Measurements from ENCODE around the gene B2M. TPM values are rescaled to one million over a fixed set of nuclear protein-coding genes. Genes with fewer than 3 reads are reported as not detected.
"Not testable (repeated sequence)": the region's sequence is repeated elsewhere in the genome, so short reads cannot be mapped to it uniquely, and the experiment has no call there.

Gene B2M
- polyA plus RNA-seq, 2 donors = 499 to 1,202 TPM

DNA sequence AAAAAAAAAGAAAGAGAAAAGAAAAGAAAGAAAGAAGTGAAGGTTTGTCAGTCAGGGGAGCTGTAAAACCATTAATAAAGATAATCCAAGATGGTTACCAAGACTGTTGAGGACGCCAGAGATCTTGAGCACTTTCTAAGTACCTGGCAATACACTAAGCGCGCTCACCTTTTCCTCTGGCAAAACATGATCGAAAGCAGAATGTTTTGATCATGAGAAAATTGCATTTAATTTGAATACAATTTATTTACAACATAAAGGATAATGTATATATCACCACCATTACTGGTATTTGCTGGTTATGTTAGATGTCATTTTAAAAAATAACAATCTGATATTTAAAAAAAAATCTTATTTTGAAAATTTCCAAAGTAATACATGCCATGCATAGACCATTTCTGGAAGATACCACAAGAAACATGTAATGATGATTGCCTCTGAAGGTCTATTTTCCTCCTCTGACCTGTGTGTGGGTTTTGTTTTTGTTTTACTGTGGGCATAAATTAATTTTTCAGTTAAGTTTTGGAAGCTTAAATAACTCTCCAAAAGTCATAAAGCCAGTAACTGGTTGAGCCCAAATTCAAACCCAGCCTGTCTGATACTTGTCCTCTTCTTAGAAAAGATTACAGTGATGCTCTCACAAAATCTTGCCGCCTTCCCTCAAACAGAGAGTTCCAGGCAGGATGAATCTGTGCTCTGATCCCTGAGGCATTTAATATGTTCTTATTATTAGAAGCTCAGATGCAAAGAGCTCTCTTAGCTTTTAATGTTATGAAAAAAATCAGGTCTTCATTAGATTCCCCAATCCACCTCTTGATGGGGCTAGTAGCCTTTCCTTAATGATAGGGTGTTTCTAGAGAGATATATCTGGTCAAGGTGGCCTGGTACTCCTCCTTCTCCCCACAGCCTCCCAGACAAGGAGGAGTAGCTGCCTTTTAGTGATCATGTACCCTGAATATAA, 2.0 kb downstream of the B2M start:
- Histone ChIP-seq H3K4me1 (ENCODE audit: control insufficient read depth in 2 of 2, insufficient read depth in 2 of 2, low read length in 1 of 2) (no peaks in the 10 kb centered on the region), H3K36me3 (ENCODE audit: control insufficient read depth in 2 of 2, insufficient read depth in 2 of 2, low read length in 1 of 2) (peaks cover 11 to 15% of the 10 kb centered on the region in 2 donors)

DNA sequence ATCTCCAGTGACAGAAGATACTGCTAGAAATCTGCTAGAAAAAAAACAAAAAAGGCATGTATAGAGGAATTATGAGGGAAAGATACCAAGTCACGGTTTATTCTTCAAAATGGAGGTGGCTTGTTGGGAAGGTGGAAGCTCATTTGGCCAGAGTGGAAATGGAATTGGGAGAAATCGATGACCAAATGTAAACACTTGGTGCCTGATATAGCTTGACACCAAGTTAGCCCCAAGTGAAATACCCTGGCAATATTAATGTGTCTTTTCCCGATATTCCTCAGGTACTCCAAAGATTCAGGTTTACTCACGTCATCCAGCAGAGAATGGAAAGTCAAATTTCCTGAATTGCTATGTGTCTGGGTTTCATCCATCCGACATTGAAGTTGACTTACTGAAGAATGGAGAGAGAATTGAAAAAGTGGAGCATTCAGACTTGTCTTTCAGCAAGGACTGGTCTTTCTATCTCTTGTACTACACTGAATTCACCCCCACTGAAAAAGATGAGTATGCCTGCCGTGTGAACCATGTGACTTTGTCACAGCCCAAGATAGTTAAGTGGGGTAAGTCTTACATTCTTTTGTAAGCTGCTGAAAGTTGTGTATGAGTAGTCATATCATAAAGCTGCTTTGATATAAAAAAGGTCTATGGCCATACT, 4.0 kb downstream of the B2M start:
- Histone ChIP-seq H3K36me3 (ENCODE audit: control insufficient read depth in 2 of 2, insufficient read depth in 2 of 2, low read length in 1 of 2) (peaks cover 11 to 16% of the 10 kb centered on the region in 2 donors), H3K4me1 (ENCODE audit: control insufficient read depth in 2 of 2, insufficient read depth in 2 of 2, low read length in 1 of 2) (no peaks in the 10 kb centered on the region), H3K9me3 (ENCODE audit: control insufficient read depth in 2 of 2, insufficient read depth in 1 of 2, low read depth in 1 of 2, low read length in 1 of 2) (no peaks in the 10 kb centered on the region), H3K27ac (ENCODE audit: low read depth in 2 of 2, low read length in 1 of 2) (no peak overlapping the region), H3K4me3 (ENCODE audit: low read depth in 1 of 2, low read length in 2 of 2) (no peak overlapping the region), H3K27me3 (ENCODE audit: control insufficient read depth in 1 of 2, insufficient read depth in 2 of 2, low read length in 2 of 2) (no peaks in the 10 kb centered on the region)
- WGBS, 2 donors = 62 to 73% methylated on average over 6 of the region's 6 CpGs

More for the DNA sequence above, 2.0 kb downstream of the B2M start:
- Histone ChIP-seq H3K4me3 (ENCODE audit: low read depth in 1 of 2, low read length in 2 of 2) (peak overlapping the region; percentile 61 to 99), H3K9me3 (ENCODE audit: control insufficient read depth in 2 of 2, insufficient read depth in 1 of 2, low read depth in 1 of 2, low read length in 1 of 2) (no peaks in the 10 kb centered on the region), H3K27ac (ENCODE audit: low read depth in 2 of 2, low read length in 1 of 2) (peak overlapping the region; percentile 89 to 99), H3K27me3 (ENCODE audit: control insufficient read depth in 1 of 2, insufficient read depth in 2 of 2, low read length in 2 of 2) (no peaks in the 10 kb centered on the region)
- WGBS, 2 donors = 31 to 41% methylated on average over 5 of the region's 5 CpGs

DNA sequence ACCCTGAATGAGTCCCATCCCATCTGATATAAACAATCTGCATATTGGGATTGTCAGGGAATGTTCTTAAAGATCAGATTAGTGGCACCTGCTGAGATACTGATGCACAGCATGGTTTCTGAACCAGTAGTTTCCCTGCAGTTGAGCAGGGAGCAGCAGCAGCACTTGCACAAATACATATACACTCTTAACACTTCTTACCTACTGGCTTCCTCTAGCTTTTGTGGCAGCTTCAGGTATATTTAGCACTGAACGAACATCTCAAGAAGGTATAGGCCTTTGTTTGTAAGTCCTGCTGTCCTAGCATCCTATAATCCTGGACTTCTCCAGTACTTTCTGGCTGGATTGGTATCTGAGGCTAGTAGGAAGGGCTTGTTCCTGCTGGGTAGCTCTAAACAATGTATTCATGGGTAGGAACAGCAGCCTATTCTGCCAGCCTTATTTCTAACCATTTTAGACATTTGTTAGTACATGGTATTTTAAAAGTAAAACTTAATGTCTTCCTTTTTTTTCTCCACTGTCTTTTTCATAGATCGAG, 4.5 kb downstream of the B2M start:
- Histone ChIP-seq H3K9me3 (ENCODE audit: control insufficient read depth in 2 of 2, insufficient read depth in 1 of 2, low read depth in 1 of 2, low read length in 1 of 2) (no peaks in the 10 kb centered on the region), H3K27ac (ENCODE audit: low read depth in 2 of 2, low read length in 1 of 2) (no peak overlapping the region), H3K27me3 (ENCODE audit: control insufficient read depth in 1 of 2, insufficient read depth in 2 of 2, low read length in 2 of 2) (no peaks in the 10 kb centered on the region), H3K4me1 (ENCODE audit: control insufficient read depth in 2 of 2, insufficient read depth in 2 of 2, low read length in 1 of 2) (no peaks in the 10 kb centered on the region), H3K4me3 (ENCODE audit: low read depth in 1 of 2, low read length in 2 of 2) (no peak overlapping the region), H3K36me3 (ENCODE audit: control insufficient read depth in 2 of 2, insufficient read depth in 2 of 2, low read length in 1 of 2) (peaks cover 11 to 16% of the 10 kb centered on the region in 2 donors)
- 79 to 85% methylated on average over 2 of the region's 2 CpGs for WGBS, 2 donors

DNA sequence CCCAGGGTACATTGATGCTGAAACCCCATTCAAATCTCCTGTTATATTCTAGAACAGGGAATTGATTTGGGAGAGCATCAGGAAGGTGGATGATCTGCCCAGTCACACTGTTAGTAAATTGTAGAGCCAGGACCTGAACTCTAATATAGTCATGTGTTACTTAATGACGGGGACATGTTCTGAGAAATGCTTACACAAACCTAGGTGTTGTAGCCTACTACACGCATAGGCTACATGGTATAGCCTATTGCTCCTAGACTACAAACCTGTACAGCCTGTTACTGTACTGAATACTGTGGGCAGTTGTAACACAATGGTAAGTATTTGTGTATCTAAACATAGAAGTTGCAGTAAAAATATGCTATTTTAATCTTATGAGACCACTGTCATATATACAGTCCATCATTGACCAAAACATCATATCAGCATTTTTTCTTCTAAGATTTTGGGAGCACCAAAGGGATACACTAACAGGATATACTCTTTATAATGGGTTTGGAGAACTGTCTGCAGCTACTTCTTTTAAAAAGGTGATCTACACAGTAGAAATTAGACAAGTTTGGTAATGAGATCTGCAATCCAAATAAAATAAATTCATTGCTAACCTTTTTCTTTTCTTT, 5.8 kb downstream of the B2M start:
- WGBS, 2 donors = 81 to 86% methylated on average over 2 of the region's 2 CpGs
- H3K9me3 ChIP-seq (ENCODE audit: control insufficient read depth in 2 of 2, insufficient read depth in 1 of 2, low read depth in 1 of 2, low read length in 1 of 2) = no peaks in the 10 kb centered on the region
- H3K27ac ChIP-seq (ENCODE audit: low read depth in 2 of 2, low read length in 1 of 2) = no peak overlapping the region
- no peak overlapping the region for H3K4me3 ChIP-seq (ENCODE audit: low read depth in 1 of 2, low read length in 2 of 2)
- H3K4me1 ChIP-seq (ENCODE audit: control insufficient read depth in 2 of 2, insufficient read depth in 2 of 2, low read length in 1 of 2) = no peaks in the 10 kb centered on the region
- H3K36me3 ChIP-seq (ENCODE audit: control insufficient read depth in 2 of 2, insufficient read depth in 2 of 2, low read length in 1 of 2) = peaks cover 11 to 16% of the 10 kb centered on the region in 2 donors
- H3K27me3 ChIP-seq (ENCODE audit: control insufficient read depth in 1 of 2, insufficient read depth in 2 of 2, low read length in 2 of 2) = no peaks in the 10 kb centered on the region

DNA sequence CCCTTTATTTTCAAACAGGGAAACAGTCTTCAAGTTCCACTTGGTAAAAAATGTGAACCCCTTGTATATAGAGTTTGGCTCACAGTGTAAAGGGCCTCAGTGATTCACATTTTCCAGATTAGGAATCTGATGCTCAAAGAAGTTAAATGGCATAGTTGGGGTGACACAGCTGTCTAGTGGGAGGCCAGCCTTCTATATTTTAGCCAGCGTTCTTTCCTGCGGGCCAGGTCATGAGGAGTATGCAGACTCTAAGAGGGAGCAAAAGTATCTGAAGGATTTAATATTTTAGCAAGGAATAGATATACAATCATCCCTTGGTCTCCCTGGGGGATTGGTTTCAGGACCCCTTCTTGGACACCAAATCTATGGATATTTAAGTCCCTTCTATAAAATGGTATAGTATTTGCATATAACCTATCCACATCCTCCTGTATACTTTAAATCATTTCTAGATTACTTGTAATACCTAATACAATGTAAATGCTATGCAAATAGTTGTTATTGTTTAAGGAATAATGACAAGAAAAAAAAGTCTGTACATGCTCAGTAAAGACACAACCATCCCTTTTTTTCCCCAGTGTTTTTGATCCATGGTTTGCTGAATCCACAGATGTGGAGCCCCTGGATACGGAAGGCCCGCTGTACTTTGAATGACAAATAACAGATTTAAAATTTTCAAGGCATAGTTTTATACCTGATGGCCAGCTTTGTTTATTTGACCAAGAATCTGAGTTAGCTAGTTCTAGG, 7.0 kb downstream of the B2M start:
- WGBS, 2 donors = 54 to 62% methylated on average over 4 of the region's 4 CpGs
- Histone ChIP-seq H3K4me1 (ENCODE audit: control insufficient read depth in 2 of 2, insufficient read depth in 2 of 2, low read length in 1 of 2) (no peaks in the 10 kb centered on the region), H3K36me3 (ENCODE audit: control insufficient read depth in 2 of 2, insufficient read depth in 2 of 2, low read length in 1 of 2) (peaks cover 11 to 16% of the 10 kb centered on the region in 2 donors), H3K27me3 (ENCODE audit: control insufficient read depth in 1 of 2, insufficient read depth in 2 of 2, low read length in 2 of 2) (no peaks in the 10 kb centered on the region), H3K27ac (ENCODE audit: low read depth in 2 of 2, low read length in 1 of 2) (no peak overlapping the region), H3K4me3 (ENCODE audit: low read depth in 1 of 2, low read length in 2 of 2) (no peak overlapping the region), H3K9me3 (ENCODE audit: control insufficient read depth in 2 of 2, insufficient read depth in 1 of 2, low read depth in 1 of 2, low read length in 1 of 2) (no peaks in the 10 kb centered on the region)

DNA sequence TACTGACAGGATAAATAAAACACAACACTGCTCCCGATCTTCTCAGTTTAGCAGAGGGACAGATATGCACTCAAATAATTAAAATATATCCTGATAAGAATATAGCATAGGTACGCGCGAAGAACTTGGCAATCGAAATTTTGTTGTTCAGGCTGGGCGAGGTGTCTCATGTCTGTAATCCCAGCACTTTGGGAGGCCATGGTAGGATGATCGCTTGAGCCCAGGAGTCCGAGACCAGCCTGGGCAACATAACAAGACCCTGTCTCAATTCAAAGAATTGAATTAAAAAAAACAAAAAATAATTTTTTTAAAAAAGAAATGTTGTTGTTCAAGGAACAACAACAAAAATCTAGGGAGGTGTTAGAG, 7.6 kb downstream of the B2M start:
- H3K4me3 ChIP-seq (ENCODE audit: low read depth in 1 of 2, low read length in 2 of 2) = no peak overlapping the region
- peaks cover 11 to 16% of the 10 kb centered on the region in 2 donors for H3K36me3 ChIP-seq (ENCODE audit: control insufficient read depth in 2 of 2, insufficient read depth in 2 of 2, low read length in 1 of 2)
- WGBS, 2 donors = 84 to 88% methylated on average over 8 of the region's 8 CpGs
- no peaks in the 10 kb centered on the region for H3K27me3 ChIP-seq (ENCODE audit: control insufficient read depth in 1 of 2, insufficient read depth in 2 of 2, low read length in 2 of 2)
- H3K4me1 ChIP-seq (ENCODE audit: control insufficient read depth in 2 of 2, insufficient read depth in 2 of 2, low read length in 1 of 2) = no peaks in the 10 kb centered on the region
- H3K27ac ChIP-seq (ENCODE audit: low read depth in 2 of 2, low read length in 1 of 2) = no peak overlapping the region
- H3K9me3 ChIP-seq (ENCODE audit: control insufficient read depth in 2 of 2, insufficient read depth in 1 of 2, low read depth in 1 of 2, low read length in 1 of 2) = no peaks in the 10 kb centered on the region

DNA sequence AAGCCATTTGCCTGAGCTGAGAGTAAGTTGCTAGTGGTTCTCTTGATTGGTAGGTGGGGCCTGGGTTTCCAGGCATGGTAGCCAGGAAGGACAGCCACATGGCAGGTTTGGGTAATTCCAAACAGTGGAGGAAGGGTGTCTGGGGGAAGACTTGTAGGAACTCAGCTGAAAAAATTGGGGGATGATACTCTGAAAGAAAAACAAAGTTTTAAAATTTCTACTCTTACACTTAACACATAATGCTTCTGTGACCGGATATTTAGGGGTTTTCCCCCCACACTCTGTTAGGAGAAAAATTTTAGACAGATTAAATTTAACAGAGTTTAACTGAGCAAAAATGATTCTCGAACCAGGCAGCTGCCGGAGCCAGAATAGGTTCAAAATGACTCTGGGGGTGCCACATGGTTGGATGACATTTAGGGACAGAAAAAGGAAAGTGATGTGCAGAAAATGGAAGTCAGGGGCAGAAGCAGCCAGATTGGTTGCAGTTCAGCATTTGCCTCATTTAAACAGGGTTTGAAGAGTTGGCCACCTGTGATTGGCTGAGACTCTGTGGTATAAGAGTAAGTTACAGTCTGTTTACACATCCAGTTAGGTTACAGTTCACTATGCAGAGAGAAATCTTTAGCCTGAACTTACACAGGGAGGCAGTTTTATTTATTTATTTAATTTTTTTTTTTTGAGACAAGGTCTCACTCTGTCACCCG, 8.1 kb downstream of the B2M start:
- no peaks in the 10 kb centered on the region for H3K27me3 ChIP-seq (ENCODE audit: control insufficient read depth in 1 of 2, insufficient read depth in 2 of 2, low read length in 2 of 2)
- 63 to 73% methylated on average over 4 of the region's 4 CpGs for WGBS, 2 donors
- no peak overlapping the region for H3K27ac ChIP-seq (ENCODE audit: low read depth in 2 of 2, low read length in 1 of 2)
- no peaks in the 10 kb centered on the region for H3K9me3 ChIP-seq (ENCODE audit: control insufficient read depth in 2 of 2, insufficient read depth in 1 of 2, low read depth in 1 of 2, low read length in 1 of 2)
- no peak overlapping the region for H3K4me3 ChIP-seq (ENCODE audit: low read depth in 1 of 2, low read length in 2 of 2)
- peaks cover 11 to 16% of the 10 kb centered on the region in 2 donors for H3K36me3 ChIP-seq (ENCODE audit: control insufficient read depth in 2 of 2, insufficient read depth in 2 of 2, low read length in 1 of 2)
- H3K4me1 ChIP-seq (ENCODE audit: control insufficient read depth in 2 of 2, insufficient read depth in 2 of 2, low read length in 1 of 2) = no peaks in the 10 kb centered on the region

DNA sequence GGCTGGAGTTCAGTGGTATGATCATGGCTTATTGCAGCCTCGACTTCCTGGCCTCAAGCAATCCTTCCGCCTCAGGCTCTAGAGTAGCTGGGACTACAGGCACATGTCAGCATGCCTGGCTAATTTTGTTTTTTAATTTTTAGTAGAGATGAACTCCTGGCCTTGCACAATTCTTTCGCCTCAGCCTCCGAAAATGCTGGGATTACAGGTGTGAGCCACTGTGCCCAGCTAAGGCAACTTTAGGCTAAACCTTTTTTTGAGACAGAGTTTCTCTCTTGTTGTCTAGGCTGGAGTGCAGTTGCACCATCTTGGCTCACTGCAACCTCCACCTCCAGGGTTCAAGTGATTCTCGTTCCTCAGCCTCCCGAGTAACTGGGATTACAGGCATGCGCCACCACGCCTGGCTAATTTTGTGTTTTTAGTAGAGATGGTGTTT, 8.7 kb downstream of the B2M start:
- 85 to 89% methylated on average over 8 of the region's 8 CpGs for WGBS, 2 donors
- H3K4me3 ChIP-seq (ENCODE audit: low read depth in 1 of 2, low read length in 2 of 2); H3K4me1 ChIP-seq (ENCODE audit: control insufficient read depth in 2 of 2, insufficient read depth in 2 of 2, low read length in 1 of 2); H3K9me3 ChIP-seq (ENCODE audit: control insufficient read depth in 2 of 2, insufficient read depth in 1 of 2, low read depth in 1 of 2, low read length in 1 of 2); H3K27me3 ChIP-seq (ENCODE audit: control insufficient read depth in 1 of 2, insufficient read depth in 2 of 2, low read length in 2 of 2); H3K27ac ChIP-seq (ENCODE audit: low read depth in 2 of 2, low read length in 1 of 2): not testable (repeated sequence)
- H3K36me3 ChIP-seq (ENCODE audit: control insufficient read depth in 2 of 2, insufficient read depth in 2 of 2, low read length in 1 of 2) = peaks cover 11 to 16% of the 10 kb centered on the region in 2 donors
